Choroid plexus epithelial cell (primary cell): ENCODE results near the gene FOXN1.

Experiments used
- DNase-seq: peaks from one replicate; pipeline ENCODE4 v3.0.0-alpha.2; 2010; ENCODE audit warnings: low read depth
- H3K4me3 ChIP-seq: 2 replicates; pipeline ENCODE4 v1.5.1; 2011; ENCODE audit warnings: low read depth, mild to moderate bottlenecking, control low read depth, low read length, moderate library complexity
- CTCF ChIP-seq: conservative IDR thresholded peaks from 2 replicates; pipeline ENCODE4 v1.5.1; 2011; ENCODE audit warnings: low read depth, mild to moderate bottlenecking, control low read depth, inconsistent platforms, low read length, moderate library complexity

The FOXN1 gene

GRCh38 chr17:28578246-28579195 is 72.4 kb downstream of the FOXN1 start:
- DNase-seq: no peak
- H3K4me3 ChIP-seq: no peak overlapping the region
- no peak for TF ChIP-seq CTCF

GRCh38 chr17:28579526-28579925 is 73.4 kb downstream of the FOXN1 start:
- H3K4me3 ChIP-seq: no peak overlapping the region
- DNase-seq: no peak
- TF ChIP-seq CTCF: no peak

GRCh38 chr17:28580959-28581358 is 74.8 kb downstream of the FOXN1 start:
- no peak for TF ChIP-seq CTCF
- DNase-seq: no peak
- H3K4me3 ChIP-seq: no peak overlapping the region

- TF ChIP-seq CTCF: no peak
- no peak for DNase-seq
- no peak overlapping the region for H3K4me3 ChIP-seq
These were observed 76.4 kb downstream of the FOXN1 start for GRCh38 chr17:28582513-28582912.

GRCh38 chr17:28584434-28584833 is 78.3 kb downstream of the FOXN1 start:
- no peak for DNase-seq
- no peak overlapping the region for H3K4me3 ChIP-seq
- no peak for TF ChIP-seq CTCF

GRCh38 chr17:28585851-28586250 is 79.7 kb downstream of the FOXN1 start:
- no peak for DNase-seq
- H3K4me3 ChIP-seq: no peak overlapping the region
- TF ChIP-seq CTCF: no peak
